ENCODE data around the gene LGMN. TPM values are rescaled to one million over a fixed set of nuclear protein-coding genes. Genes with fewer than 3 reads are reported as not detected.
"Not testable (repeated sequence)": the region's sequence is repeated elsewhere in the genome, so short reads cannot be mapped to it uniquely, and the experiment has no call there.

Gene LGMN
- total and polyA plus RNA-seq, 2 experiments from 2014 or later = 98.8 to 129 TPM

- no peaks in the 10 kb centered on the region for H3K9me3 ChIP-seq (ENCODE audit: low read depth)
- in situ Hi-C loops (cut with MboI) = no loop called here
- H3K4me3 ChIP-seq = no peak overlapping the region
- no peaks in the 10 kb centered on the region for H3K4me1 ChIP-seq (ENCODE audit: insufficient read depth)
- H3K4me2 ChIP-seq (ENCODE audit: unreplicated experiment) = no peak overlapping the region
- no peaks in the 10 kb centered on the region for H3K27me3 ChIP-seq (replicated peaks; ENCODE audit: insufficient read depth)
- WGBS, 2 experiments (ENCODE audit: low coverage in 1 of 2, low lambda C conversion rate in 2 of 2, missing lambda C conversion rate in 2 of 2) = 78% methylated on average over 8 of the region's 8 CpGs
- DNase-seq = no peak
- H3K27ac ChIP-seq = no peak overlapping the region
- no peaks in the 10 kb centered on the region for H3K36me3 ChIP-seq (ENCODE audit: low read depth)
- no peak overlapping the region for H3K9ac ChIP-seq
- no peaks in the 10 kb centered on the region for H3F3A ChIP-seq (ENCODE audit: insufficient read depth)
- no peak overlapping the region for H2AFZ ChIP-seq
- no peaks in the 10 kb centered on the region for H4K20me1 ChIP-seq (ENCODE audit: insufficient read depth)
- H3K9me2 ChIP-seq (ENCODE audit: insufficient read depth) = no peaks in the 10 kb centered on the region
- no peaks in the 10 kb centered on the region for H3K79me2 ChIP-seq (ENCODE audit: insufficient read depth)
- no peak for TF ChIP-seq EZH2phosphoT487 (IDR thresholded peaks at IDR 0.05; ENCODE audit: insufficient read depth, low read depth)
- no peak for TF ChIP-seq EZH2 (IDR thresholded peaks at IDR 0.05; ENCODE audit: insufficient read depth, poor library complexity, severe bottlenecking)
Observed at GRCh38 chr14:92774572-92774971, 26.1 kb upstream of the LGMN start.

GRCh38 chr14:92770484-92770883 lies 22.1 kb upstream of the LGMN start:
- 75 to 76% methylated on average over 2 of the region's 2 CpGs for WGBS, 2 experiments (ENCODE audit: low coverage in 1 of 2, low lambda C conversion rate in 2 of 2, missing lambda C conversion rate in 2 of 2)
- H2AFZ ChIP-seq = no peak overlapping the region
- TF ChIP-seq EZH2phosphoT487 (IDR thresholded peaks at IDR 0.05; ENCODE audit: insufficient read depth, low read depth) (no peak), EZH2 (IDR thresholded peaks at IDR 0.05; ENCODE audit: insufficient read depth, poor library complexity, severe bottlenecking) (no peak)
- no peak for DNase-seq
- H3K27me3 ChIP-seq (replicated peaks; ENCODE audit: insufficient read depth) = no peaks in the 10 kb centered on the region
- no peaks in the 10 kb centered on the region for H3K9me2 ChIP-seq (ENCODE audit: insufficient read depth)
- H3K4me3 ChIP-seq = no peak overlapping the region
- no peak overlapping the region for H3K27ac ChIP-seq
- H3K4me2 ChIP-seq (ENCODE audit: unreplicated experiment) = no peak overlapping the region
- H3K9ac ChIP-seq = no peak overlapping the region
- in situ Hi-C loops (cut with MboI) = no loop called here
- H3K4me1 ChIP-seq (ENCODE audit: insufficient read depth) = no peaks in the 10 kb centered on the region
- H3K79me2 ChIP-seq (ENCODE audit: insufficient read depth) = no peaks in the 10 kb centered on the region
- no peaks in the 10 kb centered on the region for H3K9me3 ChIP-seq (ENCODE audit: low read depth)
- H3F3A ChIP-seq (ENCODE audit: insufficient read depth) = no peaks in the 10 kb centered on the region
- H4K20me1 ChIP-seq (ENCODE audit: insufficient read depth) = no peaks in the 10 kb centered on the region
- no peaks in the 10 kb centered on the region for H3K36me3 ChIP-seq (ENCODE audit: low read depth)

GRCh38 chr14:92768795-92769194 lies 20.4 kb upstream of the LGMN start:
- DNase-seq = no peak
- 78 to 86% methylated on average over 5 of the region's 5 CpGs for WGBS, 2 experiments (ENCODE audit: low coverage in 1 of 2, low lambda C conversion rate in 2 of 2, missing lambda C conversion rate in 2 of 2)
- Histone ChIP-seq H3K4me1 (ENCODE audit: insufficient read depth) (no peaks in the 10 kb centered on the region), H3K9ac (no peak overlapping the region), H3K36me3 (ENCODE audit: low read depth) (no peaks in the 10 kb centered on the region), H3K9me2 (ENCODE audit: insufficient read depth) (no peaks in the 10 kb centered on the region), H3F3A (ENCODE audit: insufficient read depth) (no peaks in the 10 kb centered on the region), H3K4me3 (no peak overlapping the region), H4K20me1 (ENCODE audit: insufficient read depth) (no peaks in the 10 kb centered on the region), H3K27ac (no peak overlapping the region), H3K27me3 (replicated peaks; ENCODE audit: insufficient read depth) (no peaks in the 10 kb centered on the region), H3K79me2 (ENCODE audit: insufficient read depth) (no peaks in the 10 kb centered on the region), H2AFZ (no peak overlapping the region), H3K9me3 (ENCODE audit: low read depth) (no peaks in the 10 kb centered on the region), H3K4me2 (ENCODE audit: unreplicated experiment) (no peak overlapping the region)
- in situ Hi-C loops (cut with MboI) = no loop called here
- TF ChIP-seq EZH2 (IDR thresholded peaks at IDR 0.05; ENCODE audit: insufficient read depth, poor library complexity, severe bottlenecking) (no peak), EZH2phosphoT487 (IDR thresholded peaks at IDR 0.05; ENCODE audit: insufficient read depth, low read depth) (no peak)

GRCh38 chr14:92768236-92768635 lies 19.8 kb upstream of the LGMN start:
- 38 to 65% methylated on average over 1 of the region's 1 CpG for WGBS, 2 experiments (ENCODE audit: low coverage in 1 of 2, low lambda C conversion rate in 2 of 2, missing lambda C conversion rate in 2 of 2)
- in situ Hi-C loops (cut with MboI); H3K27me3 ChIP-seq (replicated peaks; ENCODE audit: insufficient read depth): not testable (repeated sequence)

GRCh38 chr14:92763666-92764631 lies 15.5 kb upstream of the LGMN start:
- H3K4me3 ChIP-seq; H3K9ac ChIP-seq; in situ Hi-C loops (cut with MboI); H3K27ac ChIP-seq; H3K9me3 ChIP-seq (ENCODE audit: low read depth); H3K27me3 ChIP-seq (replicated peaks; ENCODE audit: insufficient read depth); H2AFZ ChIP-seq; H3K9me2 ChIP-seq (ENCODE audit: insufficient read depth); H3K79me2 ChIP-seq (ENCODE audit: insufficient read depth); H3F3A ChIP-seq (ENCODE audit: insufficient read depth); H3K4me1 ChIP-seq (ENCODE audit: insufficient read depth); DNase-seq; H3K4me2 ChIP-seq (ENCODE audit: unreplicated experiment); H3K36me3 ChIP-seq (ENCODE audit: low read depth); H4K20me1 ChIP-seq (ENCODE audit: insufficient read depth): not testable (repeated sequence)
- WGBS, 2 experiments (ENCODE audit: low coverage in 1 of 2, low lambda C conversion rate in 2 of 2, missing lambda C conversion rate in 2 of 2) = 57% methylated on average over 5 of the region's 5 CpGs

More at GRCh38 chr14:92768236-92768635, 19.8 kb upstream of the LGMN start:
- H3K9ac ChIP-seq; H4K20me1 ChIP-seq (ENCODE audit: insufficient read depth); H3K4me2 ChIP-seq (ENCODE audit: unreplicated experiment); H3K9me3 ChIP-seq (ENCODE audit: low read depth); H3K9me2 ChIP-seq (ENCODE audit: insufficient read depth); H3K79me2 ChIP-seq (ENCODE audit: insufficient read depth); H3K36me3 ChIP-seq (ENCODE audit: low read depth); H3K27ac ChIP-seq; H3F3A ChIP-seq (ENCODE audit: insufficient read depth); H3K4me1 ChIP-seq (ENCODE audit: insufficient read depth); H3K4me3 ChIP-seq; H2AFZ ChIP-seq; DNase-seq: not testable (repeated sequence)

Data from GM23248 (cell line).